ENCODE data around the gene DYNLT1. TPM values are rescaled to one million over a fixed set of nuclear protein-coding genes. Genes with fewer than 3 reads are reported as not detected.

Gene DYNLT1
- total and polyA plus RNA-seq, 2 of the 4 experiments (the other 2 are of a cell fraction): 235 to 349 TPM

DNA sequence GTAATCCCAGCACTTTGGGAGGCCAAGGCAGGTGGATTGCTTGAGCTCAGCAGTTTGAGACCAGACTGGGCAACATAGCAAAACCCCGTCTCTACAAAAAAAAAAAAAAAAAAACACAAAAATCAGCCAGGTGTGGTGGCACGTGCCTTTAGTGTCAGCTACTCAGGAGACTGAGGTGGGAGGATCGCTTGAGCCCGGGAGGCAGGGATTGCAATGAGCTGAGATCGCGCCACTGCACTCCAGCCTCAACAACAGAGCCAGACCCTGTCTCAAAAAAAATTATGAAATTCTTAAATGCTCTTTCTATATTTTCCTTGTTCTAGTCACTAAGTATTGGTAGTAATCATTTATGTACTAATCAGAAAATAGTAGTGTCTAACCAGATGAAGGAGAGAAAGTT lies 35.9 kb upstream of the DYNLT1 start:
- no peak overlapping the region for H3K4me3 ChIP-seq (ENCODE audit: insufficient read depth, low read depth, low read length)
- no peaks in the 10 kb centered on the region for H3K27me3 ChIP-seq (ENCODE audit: control insufficient read depth, insufficient read depth, low read length)
- H3K4me2 ChIP-seq (ENCODE audit: low read depth, low read length): no peak overlapping the region
- no peak overlapping the region for H2BK20ac ChIP-seq (ENCODE audit: low read depth, low read length)
- no peak overlapping the region for H2AK5ac ChIP-seq (ENCODE audit: low read depth, low read length)
- no TSS peak for BruUV-seq (replicated peaks)
- no peak overlapping the region for H2BK15ac ChIP-seq (ENCODE audit: low read depth, low read length)
- 0 out of 2 replicates have a peak, but pooled peaks cover 2% of the 10 kb centered on the region for H3K4me1 ChIP-seq (ENCODE audit: control insufficient read depth, insufficient read depth, low read length)
- 100% methylated on average over 2 of the region's 6 CpGs; no CpG with 5 or more reads in 1 of the 2 experiments for WGBS, 2 experiments (ENCODE audit: extremely low coverage in 2 of 2, insufficient read length in 1 of 2)
- no peak overlapping the region for H3K56ac ChIP-seq (ENCODE audit: extremely low read depth, insufficient read depth, low read length)
- no peak overlapping the region for H3K14ac ChIP-seq (replicated peaks; ENCODE audit: low read depth, low read length)
- no peak overlapping the region for H4K5ac ChIP-seq (ENCODE audit: low read depth, low read length)
- H3K18ac ChIP-seq (ENCODE audit: low read depth, low read length): no peak overlapping the region
- H3K9me3 ChIP-seq (ENCODE audit: control insufficient read depth, insufficient read depth, low read length): no peaks in the 10 kb centered on the region
- intact Hi-C loops (cut with micrococcal nuclease): no loop called here
- no peak overlapping the region for H3K23ac ChIP-seq (ENCODE audit: low read depth, low read length)
- POLR2A ChIA-PET (ENCODE audit: unreplicated experiment): no interaction called here
- DNase-seq: no peak
- no peak overlapping the region for H2AK9ac ChIP-seq (replicated peaks; ENCODE audit: low read depth, low read length, poor library complexity)
- H3K27ac ChIP-seq (ENCODE audit: insufficient read depth, low read length): no peak overlapping the region
- no peaks in the 10 kb centered on the region for H3K36me3 ChIP-seq (ENCODE audit: control insufficient read depth, insufficient read depth, low read length)
- H3K9ac ChIP-seq (ENCODE audit: low read depth, low read length): no peak overlapping the region
- dilution Hi-C loops (cut with HindIII; ENCODE audit: low sequenced_read_pairs, unreplicated experiment): no loop called here
- H4K20me1 ChIP-seq (ENCODE audit: insufficient read depth, low read length): no peaks in the 10 kb centered on the region
- ATAC-seq (ENCODE audit: low read depth): no peak
- H3K79me1 ChIP-seq (ENCODE audit: low read depth in 1 of 2, low read length in 2 of 2): no peaks in the 10 kb centered on the region
- CTCF ChIA-PET: no interaction called here
- H2BK120ac ChIP-seq (ENCODE audit: low read depth, low read length): no peak overlapping the region
- H3K4ac ChIP-seq (ENCODE audit: low read depth, low read length): no peak overlapping the region
- no peak overlapping the region for H4K8ac ChIP-seq (ENCODE audit: low read depth in 2 of 2, low read length in 2 of 2)
- no peak overlapping the region for H2BK5ac ChIP-seq (ENCODE audit: low read depth, low read length, poor library complexity, severe bottlenecking)
- in situ Hi-C loops (cut with MboI; ENCODE audit: low sequenced_read_pairs): no loop called here
- TF ChIP-seq CEBPB (IDR thresholded peaks at IDR 0.05; ENCODE audit: low read depth, low read length): no peak
- TF ChIP-seq CHD1 (IDR thresholded peaks at IDR 0.05; ENCODE audit: low read depth, low read length): no peak
- no peak for TF ChIP-seq RFX5 (IDR thresholded peaks at IDR 0.05; ENCODE audit: low read depth, low read length)
- TF ChIP-seq NFE2L2 (IDR thresholded peaks at IDR 0.05; ENCODE audit: low read depth, low read length): no peak
- TF ChIP-seq, protein P1, sequence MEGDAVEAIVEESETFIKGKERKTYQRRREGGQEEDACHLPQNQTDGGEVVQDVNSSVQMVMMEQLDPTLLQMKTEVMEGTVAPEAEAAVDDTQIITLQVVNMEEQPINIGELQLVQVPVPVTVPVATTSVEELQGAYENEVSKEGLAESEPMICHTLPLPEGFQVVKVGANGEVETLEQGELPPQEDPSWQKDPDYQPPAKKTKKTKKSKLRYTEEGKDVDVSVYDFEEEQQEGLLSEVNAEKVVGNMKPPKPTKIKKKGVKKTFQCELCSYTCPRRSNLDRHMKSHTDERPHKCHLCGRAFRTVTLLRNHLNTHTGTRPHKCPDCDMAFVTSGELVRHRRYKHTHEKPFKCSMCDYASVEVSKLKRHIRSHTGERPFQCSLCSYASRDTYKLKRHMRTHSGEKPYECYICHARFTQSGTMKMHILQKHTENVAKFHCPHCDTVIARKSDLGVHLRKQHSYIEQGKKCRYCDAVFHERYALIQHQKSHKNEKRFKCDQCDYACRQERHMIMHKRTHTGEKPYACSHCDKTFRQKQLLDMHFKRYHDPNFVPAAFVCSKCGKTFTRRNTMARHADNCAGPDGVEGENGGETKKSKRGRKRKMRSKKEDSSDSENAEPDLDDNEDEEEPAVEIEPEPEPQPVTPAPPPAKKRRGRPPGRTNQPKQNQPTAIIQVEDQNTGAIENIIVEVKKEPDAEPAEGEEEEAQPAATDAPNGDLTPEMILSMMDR (conservative IDR thresholded peaks at IDR 0.05; ENCODE audit: low read depth, low read length): no peak
- no peak for TF ChIP-seq MXI1 (IDR thresholded peaks at IDR 0.05; ENCODE audit: borderline replicate concordance, low read depth, low read length)
- H2AFZ ChIP-seq (replicated peaks; ENCODE audit: low read length, poor library complexity): no peak overlapping the region
- H3K9me1 ChIP-seq (ENCODE audit: insufficient read depth, low read length): no peaks in the 10 kb centered on the region
- no peak overlapping the region for H4K91ac ChIP-seq (ENCODE audit: insufficient read depth, low read depth, low read length)

Measured in IMR-90 (cell line).